GM12878 (cell line): ENCODE data around the gene P4HTM. TPM values are rescaled to one million over a fixed set of nuclear protein-coding genes. Genes with fewer than 3 reads are reported as not detected.

Source experiments
- ATAC-seq: fragments of 200-7000 bp; cut with Tn5 transposase; 3 replicates; pipeline ENCODE4 v1.9.1; 2020; ENCODE audit warnings: mild to moderate bottlenecking, moderate library complexity
- BruUV-seq: library from RNA; stranded (reverse); fragments of 400-500 nt; replicated peaks from 2 replicates; lab custom pipeline; 2021; lab: Mats Ljungman, UMichigan
- CTCF ChIA-PET: fragments of 300-600 bp; sonication (Branson Sonifier 250); formaldehyde crosslinking; extraction: SDS; loops from one replicate; lab custom pipeline; 2021; ENCODE audit warnings: inconsistent platforms; lab: Yijun Ruan, JAX
- POLR2A ChIA-PET: fragments of 350-600 bp; formaldehyde crosslinking; extraction: SDS; loops from one replicate; lab custom pipeline; 2021; ENCODE audit warnings: inconsistent platforms; lab: Charles Lee
- RAD21 ChIA-PET: fragments of 300-600 bp; sonication (Branson Sonifier 250); formaldehyde crosslinking; loops from one replicate; lab custom pipeline; 2023; ENCODE audit warnings: antibody characterized with exemption; ENCODE audit not compliant: unreplicated experiment; lab: Charles Lee
- SMC1A ChIA-PET: fragments of 300-600 bp; sonication (Branson Sonifier 250); formaldehyde crosslinking; loops from one replicate; lab custom pipeline; 2023; ENCODE audit not compliant: unreplicated experiment, uncharacterized antibody; lab: Charles Lee
- DNase-seq: peaks from one replicate; pipeline ENCODE4 v3.0.0-alpha.2; 2011; ENCODE audit warnings: low read depth, low spot score
- FAIRE-seq: peaks from 3 replicates; lab custom pipeline; 2011; peaks lifted over from hg19 to GRCh38; lab: Jason Lieb, UNC
- H2AFZ ChIP-seq: 2 replicates; pipeline ENCODE4 v1.6.0; 2011; ENCODE audit warnings: low read depth, low read length, control low read depth; ENCODE audit not compliant: control insufficient read depth
- H3K27ac ChIP-seq: 2 replicates; pipeline ENCODE4 v1.5.1; 2011; ENCODE audit warnings: control low read depth; ENCODE audit not compliant: control insufficient read depth, insufficient read depth
- H3K27me3 ChIP-seq, 2 experiments: replicated peaks in 1 of 2; 2 replicates each; pipeline versions ENCODE4 v1.6.0 to v1.6.1; 2011; ENCODE audit warnings: low read length in 1 of 2; ENCODE audit not compliant: control insufficient read depth in 2 of 2, insufficient read depth in 2 of 2
- H3K36me3 ChIP-seq, 2 experiments: 2 replicates each; pipeline ENCODE4 v1.5.1; 2011; ENCODE audit warnings: low read length in 1 of 2; ENCODE audit not compliant: control insufficient read depth in 2 of 2, insufficient read depth in 2 of 2
- H3K4me1 ChIP-seq: 2 replicates; pipeline ENCODE4 v1.6.1; 2011; ENCODE audit warnings: mild to moderate bottlenecking, low read length, moderate library complexity, mixed read lengths; ENCODE audit not compliant: control insufficient read depth, insufficient read depth
- H3K4me2 ChIP-seq: 2 replicates; pipeline ENCODE4 v1.6.0; 2011; ENCODE audit warnings: control low read depth; ENCODE audit not compliant: control insufficient read depth, insufficient read depth
- H3K4me3 ChIP-seq: fragments of 200-600 bp; sonication (generic); 2 replicates; pipeline ENCODE4 v1.5.1; 2016
- H3K79me2 ChIP-seq: 2 replicates; pipeline ENCODE4 v1.6.0; 2011; ENCODE audit warnings: low read length; ENCODE audit not compliant: control insufficient read depth, insufficient read depth
- H3K9ac ChIP-seq: 2 replicates; pipeline ENCODE4 v1.8.0; 2011; ENCODE audit warnings: low read length, control low read depth, mixed read lengths; ENCODE audit not compliant: control insufficient read depth, insufficient read depth
- H3K9me3 ChIP-seq: replicated peaks from 3 replicates; pipeline ENCODE4 v1.5.1; 2011; ENCODE audit warnings: mild to moderate bottlenecking, low read length; ENCODE audit not compliant: control insufficient read depth, insufficient read depth
- H4K20me1 ChIP-seq: 2 replicates; pipeline ENCODE4 v1.6.0; 2011; ENCODE audit not compliant: control insufficient read depth, insufficient read depth
- CREB1 ChIP-seq: IDR thresholded peaks from 2 replicates; pipeline ENCODE4 v1.6.1; 2012; ENCODE audit warnings: low read depth, mild to moderate bottlenecking, inconsistent platforms
- EED ChIP-seq: sonication (generic); IDR thresholded peaks from 2 replicates; pipeline ENCODE4 v1.6.1; 2016; ENCODE audit warnings: antibody characterized with exemption, low read depth
- NBN ChIP-seq: fragments of 450-650 bp; IDR thresholded peaks from 2 replicates; pipeline ENCODE4 v1.6.1; 2016
- NR2C1 ChIP-seq: fragments of 450-650 bp; IDR thresholded peaks from 2 replicates; pipeline ENCODE4 v1.6.1; 2017; ENCODE audit warnings: antibody characterized with exemption, mild to moderate bottlenecking, moderate library complexity
- NR2C2 ChIP-seq: IDR thresholded peaks from 2 replicates; pipeline ENCODE4 v1.6.1; 2011; ENCODE audit warnings: borderline replicate concordance, low read depth; ENCODE audit not compliant: control insufficient read depth, insufficient read length
- POU2F2 ChIP-seq: IDR thresholded peaks from 3 replicates; pipeline ENCODE4 v1.6.1; 2011; ENCODE audit warnings: low read depth, mild to moderate bottlenecking, low read length, borderline replicate concordance
- RCOR1 ChIP-seq: conservative IDR thresholded peaks from 2 replicates; pipeline ENCODE4 v1.6.1; 2012; ENCODE audit warnings: low read depth, low read length, improper control_type of control experiment
- SMARCA5 ChIP-seq: fragments of 450-650 bp; IDR thresholded peaks from 2 replicates; pipeline ENCODE4 v1.6.1; 2017; ENCODE audit warnings: mild to moderate bottlenecking
- SREBF1 ChIP-seq: IDR thresholded peaks from 2 replicates; pipeline ENCODE4 v1.6.1; 2012; ENCODE audit warnings: mild to moderate bottlenecking, low read length
- TAF1 ChIP-seq: IDR thresholded peaks from 2 replicates; pipeline ENCODE4 v1.6.1; 2011; ENCODE audit warnings: mild to moderate bottlenecking, low read depth, low read length, borderline replicate concordance
- ZNF384 ChIP-seq: IDR thresholded peaks from 2 replicates; pipeline ENCODE4 v1.6.1; 2012; ENCODE audit warnings: low read depth, mild to moderate bottlenecking, low read length, improper control_type of control experiment, borderline replicate concordance
- WGBS: methylation state at CpG from one replicate; pipeline ENCODE4 v1.1.6; 2016; ENCODE audit warnings: low lambda C conversion rate; ENCODE audit not compliant: insufficient replicate concordance, insufficient coverage; ENCODE audit errors: missing lambda C conversion rate; 5-methylcytosine and 5-hydroxymethylcytosine counted together
- in situ Hi-C: fragments of 300-500 bp; cut with MboI; formaldehyde crosslinking; loops from 9 replicates; pipeline ENCODE4 v1.14.3; 2018; ENCODE audit warnings: mixed read lengths
- intact Hi-C: fragments of 100-400 bp; cut with micrococcal nuclease; formaldehyde crosslinking; loops from one replicate; pipeline ENCODE4 v1.14.2; 2022; ENCODE audit not compliant: unreplicated experiment
- polyA plus RNA-seq, 11 experiments: library from polyadenylated mRNA; depleted of rRNA in 4 of 11; unstranded in 6 of 11; stranded (reverse) in 5 of 11; fragments of >200 nt; fragmentation: Nextera tagmentation in 4 of 11; fragmentation: Illumina TruSeq in 1 of 11; extraction: Ambion mirVana in 4 of 11; extraction: Trizol in 1 of 11; gene quantifications; 1 replicate in 1 of 11; 2 replicates in 10 of 11; pipeline versions ENCODE4 v1.2.1 to v1.2.3, GENCODE V29; 2011 to 2016; ENCODE audit warnings: inconsistent platforms in 2 of 11, missing spikeins in 2 of 11, low read depth in 1 of 11
- total RNA-seq, 4 experiments: library from RNA; depleted of rRNA in 3 of 4; stranded (reverse); fragments of >200 nt in 3 of 4; fragmentation: Illumina TruSeq in 1 of 4; extraction: Trizol in 1 of 4; gene quantifications; 2 replicates each; pipeline versions ENCODE4 v1.2.1 to v1.2.3, GENCODE V29; 2013 to 2021
- TF ChIP-seq, protein P1 (sequence below): IDR thresholded peaks from 2 replicates; pipeline ENCODE4 v1.6.1; 2011; ENCODE audit warnings: mild to moderate bottlenecking, low read depth, low read length, moderate library complexity; ENCODE audit not compliant: insufficient replicate concordance
- TF ChIP-seq, protein P2 (sequence below): fragments of 450-650 bp; IDR thresholded peaks from 2 replicates; pipeline ENCODE4 v1.6.1; 2017; ENCODE audit warnings: mild to moderate bottlenecking, moderate library complexity

Gene P4HTM
- total and polyA plus RNA-seq, 10 of the 15 experiments (the other 5 are each of a cell fraction or from before 2014, with no cell fraction given), result 0.76 to 28.8 (median 22.9) TPM

DNA sequence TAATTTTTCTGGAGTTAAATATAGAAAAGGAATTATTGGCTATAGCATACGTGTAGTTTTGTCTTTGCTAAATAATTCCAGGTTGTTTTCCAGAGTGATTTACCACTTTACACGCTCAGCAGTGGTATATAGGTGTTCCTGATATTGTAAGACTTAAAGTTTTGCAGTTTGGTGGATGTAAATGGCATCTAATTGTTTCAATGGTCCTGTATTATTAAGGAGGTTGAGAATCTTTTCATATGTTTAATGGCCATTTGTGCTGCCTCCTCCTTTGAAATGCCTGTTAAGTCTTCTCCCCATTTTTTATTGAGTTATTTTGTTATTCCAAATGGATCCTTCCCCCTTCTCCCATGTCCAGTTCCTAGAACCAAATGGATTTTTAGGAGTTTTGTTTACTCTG is 26.4 kb upstream of the P4HTM start:
- H2AFZ ChIP-seq, result no peak overlapping the region
- WGBS, result 95% methylated on average over 2 of the region's 2 CpGs
- no peak for FAIRE-seq
- H3K9ac ChIP-seq, result no peak overlapping the region
- peaks cover 9 to 10% of the 10 kb centered on the region in 2 experiments for H3K36me3 ChIP-seq
- ChIA-PET CTCF (interaction anchor here (1.6 kb wide), 1 partner anchor 24 kb away, joined by 5 read pairs; no protein-coding TSS in a partner anchor), SMC1A (no interaction called here), POLR2A (interaction anchor here (1.0 kb wide), 1 partner anchor 11 kb away, joined by 5 read pairs; no protein-coding TSS in a partner anchor), RAD21 (interaction anchor here (1.7 kb wide), 1 partner anchor 12 kb away, joined by 5 read pairs; no protein-coding TSS in a partner anchor)
- H4K20me1 ChIP-seq, result no peaks in the 10 kb centered on the region
- peaks cover 15% of the 10 kb centered on the region for H3K4me1 ChIP-seq
- no peak for ATAC-seq
- no peak for DNase-seq
- H3K4me2 ChIP-seq, result no peak overlapping the region
- no peaks in the 10 kb centered on the region for H3K27me3 ChIP-seq
- intact Hi-C loops, result no loop called here
- no peak overlapping the region for H3K27ac ChIP-seq
- no TSS peak for BruUV-seq
- in situ Hi-C loops, result no loop called here
- no peaks in the 10 kb centered on the region for H3K79me2 ChIP-seq
- H3K9me3 ChIP-seq, result no peaks in the 10 kb centered on the region
- no peak overlapping the region for H3K4me3 ChIP-seq
- TF ChIP-seq EED (no peak), SMARCA5 (no peak), ZNF384 (no peak), NBN (no peak), CREB1 (no peak), POU2F2 (no peak), SREBF1 (no peak), NR2C2 (no peak), NR2C1 (no peak), TAF1 (no peak), RCOR1 (no peak)
- TF ChIP-seq, protein P1, sequence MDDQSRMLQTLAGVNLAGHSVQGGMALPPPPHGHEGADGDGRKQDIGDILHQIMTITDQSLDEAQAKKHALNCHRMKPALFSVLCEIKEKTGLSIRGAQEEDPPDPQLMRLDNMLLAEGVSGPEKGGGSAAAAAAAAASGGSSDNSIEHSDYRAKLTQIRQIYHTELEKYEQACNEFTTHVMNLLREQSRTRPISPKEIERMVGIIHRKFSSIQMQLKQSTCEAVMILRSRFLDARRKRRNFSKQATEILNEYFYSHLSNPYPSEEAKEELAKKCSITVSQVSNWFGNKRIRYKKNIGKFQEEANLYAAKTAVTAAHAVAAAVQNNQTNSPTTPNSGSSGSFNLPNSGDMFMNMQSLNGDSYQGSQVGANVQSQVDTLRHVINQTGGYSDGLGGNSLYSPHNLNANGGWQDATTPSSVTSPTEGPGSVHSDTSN, result no peak
- TF ChIP-seq, protein P2, sequence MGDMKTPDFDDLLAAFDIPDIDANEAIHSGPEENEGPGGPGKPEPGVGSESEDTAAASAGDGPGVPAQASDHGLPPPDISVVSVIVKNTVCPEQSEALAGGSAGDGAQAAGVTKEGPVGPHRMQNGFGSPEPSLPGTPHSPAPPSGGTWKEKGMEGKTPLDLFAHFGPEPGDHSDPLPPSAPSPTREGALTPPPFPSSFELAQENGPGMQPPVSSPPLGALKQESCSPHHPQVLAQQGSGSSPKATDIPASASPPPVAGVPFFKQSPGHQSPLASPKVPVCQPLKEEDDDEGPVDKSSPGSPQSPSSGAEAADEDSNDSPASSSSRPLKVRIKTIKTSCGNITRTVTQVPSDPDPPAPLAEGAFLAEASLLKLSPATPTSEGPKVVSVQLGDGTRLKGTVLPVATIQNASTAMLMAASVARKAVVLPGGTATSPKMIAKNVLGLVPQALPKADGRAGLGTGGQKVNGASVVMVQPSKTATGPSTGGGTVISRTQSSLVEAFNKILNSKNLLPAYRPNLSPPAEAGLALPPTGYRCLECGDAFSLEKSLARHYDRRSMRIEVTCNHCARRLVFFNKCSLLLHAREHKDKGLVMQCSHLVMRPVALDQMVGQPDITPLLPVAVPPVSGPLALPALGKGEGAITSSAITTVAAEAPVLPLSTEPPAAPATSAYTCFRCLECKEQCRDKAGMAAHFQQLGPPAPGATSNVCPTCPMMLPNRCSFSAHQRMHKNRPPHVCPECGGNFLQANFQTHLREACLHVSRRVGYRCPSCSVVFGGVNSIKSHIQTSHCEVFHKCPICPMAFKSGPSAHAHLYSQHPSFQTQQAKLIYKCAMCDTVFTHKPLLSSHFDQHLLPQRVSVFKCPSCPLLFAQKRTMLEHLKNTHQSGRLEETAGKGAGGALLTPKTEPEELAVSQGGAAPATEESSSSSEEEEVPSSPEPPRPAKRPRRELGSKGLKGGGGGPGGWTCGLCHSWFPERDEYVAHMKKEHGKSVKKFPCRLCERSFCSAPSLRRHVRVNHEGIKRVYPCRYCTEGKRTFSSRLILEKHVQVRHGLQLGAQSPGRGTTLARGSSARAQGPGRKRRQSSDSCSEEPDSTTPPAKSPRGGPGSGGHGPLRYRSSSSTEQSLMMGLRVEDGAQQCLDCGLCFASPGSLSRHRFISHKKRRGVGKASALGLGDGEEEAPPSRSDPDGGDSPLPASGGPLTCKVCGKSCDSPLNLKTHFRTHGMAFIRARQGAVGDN, result no peak
